GM21515 (cell line): ENCODE measurements around the gene DESI2.

Experiments used
- ATAC-seq: cut with Tn5 transposase; IDR thresholded peaks from one replicate; pipeline ENCODE4 v1.9.1; 2021; ENCODE audit not compliant: unreplicated experiment

The DESI2 gene

GRCh38 chr1:244652623-244653438 lies at the start of gene DESI2:
Gene DESI2, plus strand, starts transcription at chr1:244653126. Its CDS starts 188 bp downstream, at chr1:244653314.
- ATAC-seq = peak; percentile 97

GRCh38 chr1:244603498-244603897 lies 49.4 kb upstream of the DESI2 start:
- ATAC-seq = no peak

GRCh38 chr1:244605835-244606370 lies 47.0 kb upstream of the DESI2 start:
- ATAC-seq = no peak

GRCh38 chr1:244614113-244614836 lies 38.7 kb upstream of the DESI2 start:
- ATAC-seq = no peak

GRCh38 chr1:244614879-244615278 lies 38.0 kb upstream of the DESI2 start:
- ATAC-seq = no peak

GRCh38 chr1:244615301-244615700 lies 37.6 kb upstream of the DESI2 start:
- no peak for ATAC-seq

- ATAC-seq = no peak
Observed at GRCh38 chr1:244626709-244627108, 26.2 kb upstream of the DESI2 start.

- ATAC-seq = no peak
Observed at GRCh38 chr1:244628789-244629188, 24.1 kb upstream of the DESI2 start.

- no peak for ATAC-seq
Observed at GRCh38 chr1:244633140-244633539, 19.8 kb upstream of the DESI2 start.

GRCh38 chr1:244634546-244634945 lies 18.4 kb upstream of the DESI2 start:
- ATAC-seq = no peak

GRCh38 chr1:244636488-244637259 lies 16.3 kb upstream of the DESI2 start:
- ATAC-seq = no peak

GRCh38 chr1:244639561-244639960 lies 13.4 kb upstream of the DESI2 start:
- no peak for ATAC-seq

- ATAC-seq = no peak
Observed at GRCh38 chr1:244640917-244641316, 12.0 kb upstream of the DESI2 start.

GRCh38 chr1:244642526-244642925 lies 10.4 kb upstream of the DESI2 start:
- ATAC-seq = no peak

GRCh38 chr1:244642988-244643387 lies 9.9 kb upstream of the DESI2 start:
- ATAC-seq = no peak

- no peak for ATAC-seq
Observed at GRCh38 chr1:244645414-244645813, 7.5 kb upstream of the DESI2 start.

- no peak for ATAC-seq
Observed at GRCh38 chr1:244645890-244646289, 7.0 kb upstream of the DESI2 start.

- no peak for ATAC-seq
Observed at GRCh38 chr1:244647819-244648218, 5.1 kb upstream of the DESI2 start.

GRCh38 chr1:244651956-244652622 lies 837 bp upstream of the DESI2 start:
- no peak for ATAC-seq

GRCh38 chr1:244653439-244654107 lies 647 bp downstream of the DESI2 start:
- ATAC-seq = no peak
